ENCODE data around the gene CNN2. TPM values are rescaled to one million over a fixed set of nuclear protein-coding genes. Genes with fewer than 3 reads are reported as not detected.

CNN2 gene
- total and polyA plus RNA-seq, 9 of the 15 experiments (the other 6 are each of a cell fraction or from before 2014, with no cell fraction given), result 12.1 to 174 (median 52.7) TPM

- H2AFZ ChIP-seq (ENCODE audit: low read depth, low read length), result no peak overlapping the region
- intact Hi-C loops (cut with micrococcal nuclease), result no loop called here
These were observed 25.4 kb downstream of the CNN2 start for GRCh38 chr19:1051791-1052190.

GRCh38 chr19:1052349-1052975, 26.1 kb downstream of the CNN2 start:
- H3K4me1 ChIP-seq (replicated peaks in 1 of 2; ENCODE audit: control insufficient read depth in 2 of 2, insufficient read depth in 2 of 2, low read length in 2 of 2), result peaks cover 0 to 54% of the 10 kb centered on the region in 2 experiments; a peak in 3 of 5 replicates
- H2AFZ ChIP-seq (ENCODE audit: low read depth, low read length), result no peak overlapping the region
- peaks cover 74% of the 10 kb centered on the region for H3K36me3 ChIP-seq (ENCODE audit: control insufficient read depth, insufficient read depth, low read length)
- ChIA-PET CTCF (ENCODE audit: low intra/inter-chr PET ratio) (no interaction called here), POLR2A (no interaction called here)
- H3K9me3 ChIP-seq (replicated peaks; ENCODE audit: control insufficient read depth, insufficient read depth, low read depth, low read length), result no peaks in the 10 kb centered on the region
- in situ Hi-C loops (cut with MboI), result no loop called here
- peaks cover under 1% of the 10 kb centered on the region; the same call in 2 of the 3 replicates for H3K79me2 ChIP-seq (ENCODE audit: control insufficient read depth, insufficient read depth, low read length)
- no peak overlapping the region for H3K4me3 ChIP-seq
- H3K9ac ChIP-seq (ENCODE audit: insufficient read depth in 1 of 2, low read depth in 2 of 2, low read length in 2 of 2), result no peak overlapping the region
- intact Hi-C loops (cut with micrococcal nuclease), result no loop called here
- 0 out of 2 replicates have a peak, but pooled peaks cover 4% of the 10 kb centered on the region for H4K20me1 ChIP-seq (replicated peaks; ENCODE audit: control insufficient read depth, insufficient read depth, low read length)
- DNase-seq (ENCODE audit: extremely low read depth in 1 of 4, low spot score in 3 of 4), result peak in 3 of 4 experiments; percentile 18 to 45 (median 40)
- ATAC-seq, result peak; percentile 31; the same call in 2 of the 3 replicates
- H3K4me2 ChIP-seq (ENCODE audit: insufficient read depth, low read length), result no peak overlapping the region
- no peak for FAIRE-seq
- WGBS (ENCODE audit: insufficient coverage, low coverage, missing lambda C conversion rate), result 64% methylated on average over 3 of the region's 5 CpGs
- H3K27me3 ChIP-seq (ENCODE audit: control insufficient read depth in 2 of 2, insufficient read depth in 2 of 2, low read length in 2 of 2), result no peaks in the 10 kb centered on the region
- H3K27ac ChIP-seq (ENCODE audit: extremely low read depth, low read depth, low read length), result no peak overlapping the region
- TF ChIP-seq ZNF263 (CRISPR knock-in tag; IDR thresholded peaks at IDR 0.05; ENCODE audit: borderline replicate concordance) (peak; percentile 94), ZNF589 (CRISPR knock-in tag; IDR thresholded peaks at IDR 0.05; ENCODE audit: low read depth) (no peak), PCBP2 (IDR thresholded peaks at IDR 0.05; ENCODE audit: low read depth, low read length, poor library complexity, severe bottlenecking) (peak; percentile 62), THRA (IDR thresholded peaks at IDR 0.05) (no peak), VEZF1 (CRISPR knock-in tag; IDR thresholded peaks at IDR 0.05) (peak; percentile 44; the same call in 1 of the 2 replicates), MYNN (IDR thresholded peaks at IDR 0.05) (no peak), MYNN (CRISPR knock-in tag; IDR thresholded peaks at IDR 0.05) (no peak), KDM1A (IDR thresholded peaks at IDR 0.05) (peak in 1 of 2 experiments; percentile 71; a peak in 1 of 4 replicates)
- no peaks in the 10 kb centered on the region for H3K9me1 ChIP-seq (ENCODE audit: control insufficient read depth, insufficient read depth, low read length)
- BruUV-seq (replicated peaks), result no TSS peak

More at GRCh38 chr19:1051791-1052190, 25.4 kb downstream of the CNN2 start:
- WGBS (ENCODE audit: insufficient coverage, low coverage, missing lambda C conversion rate), result 88% methylated on average over 12 of the region's 17 CpGs
- no peak for FAIRE-seq
- TF ChIP-seq POLR2G (IDR thresholded peaks at IDR 0.05; ENCODE audit: low read depth, low read length), result peak; percentile 68
- no peak for TF ChIP-seq SMARCE1 (IDR thresholded peaks at IDR 0.05)
- no peak for TF ChIP-seq CBFA2T2 (conservative IDR thresholded peaks at IDR 0.05)
- no peak for TF ChIP-seq SMARCA5 (IDR thresholded peaks at IDR 0.05)
- TF ChIP-seq RBFOX2 (IDR thresholded peaks at IDR 0.05; ENCODE audit: low read depth, low read length), result 0 out of 2 replicates have a peak, but pooled peaks have one; percentile 27
- H3K9ac ChIP-seq (ENCODE audit: insufficient read depth in 1 of 2, low read depth in 2 of 2, low read length in 2 of 2), result 0 out of 4 replicates have a peak overlapping the region, but pooled peaks of 1 of the 2 experiments have one; percentile 15
- DNase-seq (ENCODE audit: extremely low read depth in 1 of 4, low spot score in 3 of 4), result no peak
- no peaks in the 10 kb centered on the region for H3K9me3 ChIP-seq (replicated peaks; ENCODE audit: control insufficient read depth, insufficient read depth, low read depth, low read length)
- H3K4me1 ChIP-seq (replicated peaks in 1 of 2; ENCODE audit: control insufficient read depth in 2 of 2, insufficient read depth in 2 of 2, low read length in 2 of 2), result peaks cover 0 to 61% of the 10 kb centered on the region in 2 experiments; a peak in 3 of 5 replicates
- H4K20me1 ChIP-seq (replicated peaks; ENCODE audit: control insufficient read depth, insufficient read depth, low read length), result 0 out of 2 replicates have a peak, but pooled peaks cover 4% of the 10 kb centered on the region
- H3K27ac ChIP-seq (ENCODE audit: extremely low read depth, low read depth, low read length), result peak overlapping the region; percentile 19; the same call in 2 of the 3 replicates
- BruUV-seq (replicated peaks), result no TSS peak
- POLR2A ChIA-PET, result no interaction called here
- ATAC-seq, result no peak
- H3K4me3 ChIP-seq, result no peak overlapping the region
- H3K36me3 ChIP-seq (ENCODE audit: control insufficient read depth, insufficient read depth, low read length), result peaks cover 74% of the 10 kb centered on the region
- H3K9me1 ChIP-seq (ENCODE audit: control insufficient read depth, insufficient read depth, low read length), result no peaks in the 10 kb centered on the region
- H3K79me2 ChIP-seq (ENCODE audit: control insufficient read depth, insufficient read depth, low read length), result peaks cover 5% of the 10 kb centered on the region; the same call in 2 of the 3 replicates
- CTCF ChIA-PET (ENCODE audit: low intra/inter-chr PET ratio), result no interaction called here
- no peak overlapping the region for H3K4me2 ChIP-seq (ENCODE audit: insufficient read depth, low read length)
- in situ Hi-C loops (cut with MboI), result no loop called here
- H3K27me3 ChIP-seq (ENCODE audit: control insufficient read depth in 2 of 2, insufficient read depth in 2 of 2, low read length in 2 of 2), result no peaks in the 10 kb centered on the region
